Effector memory CD8-positive, alpha-beta T cell (primary cell): ENCODE results near the gene TNFSF4.
A peak's percentile ranks its signal among the peaks of the same experiment; 100 is the strongest.
"Not testable (repeated sequence)": the region's sequence is repeated elsewhere in the genome, so short reads cannot be mapped to it uniquely, and the experiment has no call there.

Experiments used
- ATAC-seq: fragments of 150-1000 bp; cut with Tn5 transposase; replicated peaks from 2 replicates; pipeline ENCODE4 v1.10.0; 2021; ENCODE audit warnings: mild to moderate bottlenecking, moderate library complexity
- DNase-seq, 3 experiments: peaks; one replicate each; pipeline ENCODE4 v3.0.0; 2021
- H3K27ac Mint-ChIP-seq, 2 donors: one replicate each; pipeline ENCODE4 v1.8.0; 2022; ENCODE audit warnings: mild to moderate bottlenecking in 2 of 2, mixed read lengths in 2 of 2, moderate library complexity in 2 of 2
- H3K27me3 Mint-ChIP-seq, 2 donors: one replicate each; pipeline ENCODE4 v1.8.0; 2022; ENCODE audit warnings: mixed read lengths in 2 of 2
- H3K36me3 Mint-ChIP-seq: one replicate; pipeline ENCODE4 v1.8.0; 2022; ENCODE audit warnings: mild to moderate bottlenecking, moderate library complexity, mixed read lengths; ENCODE audit not compliant: insufficient read depth
- H3K4me1 Mint-ChIP-seq, 2 donors: one replicate each; pipeline ENCODE4 v1.8.0; 2022; ENCODE audit warnings: low read depth in 2 of 2, mixed read lengths in 2 of 2
- H3K4me3 Mint-ChIP-seq, 2 donors: one replicate each; pipeline ENCODE4 v1.8.0; 2022; ENCODE audit warnings: mild to moderate bottlenecking in 2 of 2, mixed read lengths in 2 of 2, moderate library complexity in 2 of 2
- H3K9me3 Mint-ChIP-seq, 2 donors: one replicate each; pipeline ENCODE4 v1.8.0; 2022; ENCODE audit warnings: mixed read lengths in 2 of 2
- total RNA-seq, 9 experiments: gene quantifications; one replicate each; lab custom pipeline; 2026; lab: John Stamatoyannopoulos, UW

Gene TNFSF4, protein sequence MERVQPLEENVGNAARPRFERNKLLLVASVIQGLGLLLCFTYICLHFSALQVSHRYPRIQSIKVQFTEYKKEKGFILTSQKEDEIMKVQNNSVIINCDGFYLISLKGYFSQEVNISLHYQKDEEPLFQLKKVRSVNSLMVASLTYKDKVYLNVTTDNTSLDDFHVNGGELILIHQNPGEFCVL
- total RNA-seq: 0.92 to 11.8 (median 4.5) reads per million in 9 experiments

DNA sequence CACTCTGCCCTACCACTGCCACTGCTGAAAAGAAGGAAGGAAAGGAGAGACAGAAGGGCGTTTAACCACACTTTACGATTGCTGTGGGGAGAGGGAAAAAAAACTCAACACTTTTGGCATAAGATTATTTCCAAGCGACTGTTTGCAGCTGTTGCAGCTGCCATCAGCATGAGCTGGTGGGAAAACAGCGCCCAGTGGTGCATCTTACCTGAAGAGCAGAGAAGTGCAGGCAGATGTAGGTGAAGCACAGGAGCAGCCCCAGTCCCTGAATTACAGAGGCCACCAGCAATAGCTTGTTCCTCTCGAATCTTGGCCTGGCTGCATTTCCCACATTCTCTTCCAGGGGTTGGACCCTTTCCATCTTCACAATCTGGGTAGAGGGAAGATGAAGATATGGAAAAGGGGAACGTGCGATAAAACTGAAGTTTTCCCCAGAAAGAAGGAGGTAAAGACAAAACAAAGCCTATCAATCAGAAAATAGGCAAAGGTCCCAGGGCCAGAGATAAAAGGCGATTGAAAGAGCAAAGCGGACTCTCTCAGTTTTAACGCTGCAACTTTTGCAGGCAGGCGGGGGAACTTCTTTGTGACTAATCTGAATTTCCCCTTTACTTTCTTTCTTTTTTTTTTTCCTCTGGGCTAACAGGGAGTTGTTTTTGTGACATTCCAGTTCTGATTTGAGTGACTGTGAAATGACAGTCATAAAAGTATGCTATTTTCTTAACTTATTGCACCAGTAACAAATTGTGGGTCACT lies at the start of gene TNFSF4:
TNFSF4 (minus strand) TSS at position 516 of the 753 bp plus-strand sequence; CDS start at position 361, 155 bp downstream.
- no peak for DNase-seq
- peak within 1 kb of the TSS; percentile 91 to 93 for H3K27ac Mint-ChIP-seq
- no peaks in the 10 kb centered on the region for H3K36me3 Mint-ChIP-seq
- H3K4me1 Mint-ChIP-seq: peaks cover 28 to 51% of the 10 kb centered on the region in 2 donors
- no peaks in the 10 kb centered on the region for H3K27me3 Mint-ChIP-seq
- H3K9me3 Mint-ChIP-seq: no peaks in the 10 kb centered on the region
- peak within 1 kb of the TSS; percentile 49 to 76 for H3K4me3 Mint-ChIP-seq
- ATAC-seq: no peak

DNA sequence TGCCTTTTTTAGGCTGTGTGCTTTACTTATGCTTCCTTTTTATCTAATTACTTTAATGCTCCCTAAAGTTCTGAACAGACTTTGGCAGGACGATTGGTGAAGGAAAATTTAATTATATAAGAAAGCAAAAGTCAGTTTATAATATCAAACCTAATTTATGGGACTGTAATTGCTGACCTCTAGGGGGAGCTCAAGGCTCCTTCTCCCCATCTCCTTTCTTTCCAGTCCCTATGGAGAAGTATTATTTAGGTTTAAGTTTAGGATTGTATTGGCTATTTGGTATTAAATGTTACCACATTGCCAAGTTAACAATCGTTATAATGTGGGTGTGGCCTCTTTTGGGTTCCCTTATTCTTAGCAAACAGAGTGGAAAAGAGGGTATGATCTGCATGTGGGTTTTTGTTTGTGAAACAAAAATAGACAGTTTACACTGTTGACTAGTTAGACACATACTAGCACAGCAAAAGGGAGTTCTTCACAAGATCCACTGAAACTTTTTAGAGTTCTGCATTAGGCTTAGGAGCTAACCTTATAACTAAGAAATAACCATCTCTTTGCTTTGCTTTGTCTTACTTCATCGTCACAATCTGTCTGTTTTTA lies 48.2 kb upstream of the TNFSF4 start:
- DNase-seq (no peak), ATAC-seq (no peak)
- peaks cover 2 to 8% of the 10 kb centered on the region in 2 donors for H3K4me1 Mint-ChIP-seq
- H3K27ac Mint-ChIP-seq: no peak overlapping the region
- H3K9me3 Mint-ChIP-seq: peaks cover 5 to 9% of the 10 kb centered on the region in 2 donors
- H3K36me3 Mint-ChIP-seq: no peaks in the 10 kb centered on the region
- H3K27me3 Mint-ChIP-seq: no peaks in the 10 kb centered on the region
- H3K4me3 Mint-ChIP-seq: no peak overlapping the region

DNA sequence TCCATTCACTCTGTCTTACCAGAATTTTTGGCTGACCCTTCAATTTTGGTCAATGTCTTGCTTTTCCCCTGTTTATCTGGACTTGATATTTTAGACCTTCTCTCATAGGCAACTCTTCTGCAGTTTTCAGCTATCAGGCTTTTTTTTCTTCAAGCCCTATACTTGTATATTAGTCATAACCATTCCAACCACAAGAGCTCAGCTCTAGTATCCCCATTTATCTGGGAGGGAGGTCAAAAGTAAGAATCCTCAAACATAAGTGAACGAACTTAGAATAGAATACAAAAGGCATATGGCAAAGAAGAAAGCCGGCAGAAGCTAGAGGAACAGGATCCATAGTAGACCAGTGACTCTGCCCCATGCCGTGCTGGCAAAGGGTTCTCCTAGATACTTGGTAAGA lies 45.9 kb upstream of the TNFSF4 start:
- no peak for ATAC-seq
- H3K4me3 Mint-ChIP-seq: no peak overlapping the region
- no peaks in the 10 kb centered on the region for H3K27me3 Mint-ChIP-seq
- H3K4me1 Mint-ChIP-seq: peaks cover 5 to 11% of the 10 kb centered on the region in 2 donors
- no peak overlapping the region for H3K27ac Mint-ChIP-seq
- no peaks in the 10 kb centered on the region for H3K36me3 Mint-ChIP-seq
- H3K9me3 Mint-ChIP-seq: no peaks in the 10 kb centered on the region
- DNase-seq: no peak

DNA sequence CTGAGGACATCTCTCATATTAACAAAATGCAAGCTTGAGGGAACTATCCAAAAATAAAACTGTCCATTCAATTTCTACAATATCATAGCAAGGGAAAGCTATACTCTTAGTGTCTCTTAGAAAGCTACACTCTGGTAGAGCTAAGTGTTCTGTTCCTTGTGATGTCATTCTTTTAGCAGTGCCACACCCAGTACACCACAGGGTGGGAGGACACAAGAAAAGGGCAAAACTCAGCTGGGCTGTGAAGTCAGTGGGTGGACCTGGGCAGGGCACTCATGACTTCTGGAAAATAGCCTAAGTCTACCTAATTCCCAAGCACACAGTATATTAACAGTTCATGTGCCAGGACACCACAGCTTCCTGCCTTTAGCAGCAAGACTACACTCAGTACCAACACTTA lies 42.2 kb upstream of the TNFSF4 start:
- Mint-ChIP-seq H3K27ac (no peak overlapping the region), H3K27me3 (no peaks in the 10 kb centered on the region), H3K4me3 (no peak overlapping the region), H3K36me3 (no peaks in the 10 kb centered on the region), H3K4me1 (peaks cover 2 to 5% of the 10 kb centered on the region in 2 donors), H3K9me3 (no peaks in the 10 kb centered on the region)
- DNase-seq (no peak), ATAC-seq (no peak)

DNA sequence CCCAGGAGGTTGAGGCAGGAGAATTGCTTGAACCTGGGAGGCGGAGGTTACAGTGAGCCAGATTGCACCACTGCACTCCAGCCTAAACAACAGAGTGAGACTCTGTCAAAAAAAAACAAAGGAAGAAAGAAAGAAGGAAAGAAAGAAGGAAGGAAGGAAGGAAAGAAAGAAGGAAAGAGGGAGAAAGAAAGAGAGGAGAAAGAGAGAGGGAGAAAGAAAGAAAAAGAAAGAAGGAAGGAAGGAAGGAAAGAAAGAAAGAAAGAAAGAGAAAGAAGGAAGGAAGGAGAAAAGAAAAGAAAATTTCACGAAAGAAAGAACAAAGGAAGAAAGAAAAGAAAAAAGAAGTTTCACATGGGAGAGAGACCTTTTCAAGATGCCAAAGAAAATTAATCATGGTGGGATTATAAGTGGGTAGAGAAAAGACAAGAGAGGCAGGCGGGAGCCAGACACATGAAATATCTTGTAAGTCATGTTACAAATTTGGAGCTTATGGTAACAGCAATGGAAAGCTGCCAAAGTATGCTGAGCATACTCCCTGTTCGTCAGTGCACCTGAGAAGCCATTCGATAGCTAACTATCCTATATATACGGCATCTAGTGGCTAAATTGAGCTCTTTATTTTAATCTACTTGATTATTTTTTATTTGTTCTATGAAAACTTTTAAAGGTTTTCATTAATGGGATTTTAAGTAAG lies 41.3 kb upstream of the TNFSF4 start:
- no peaks in the 10 kb centered on the region for H3K27me3 Mint-ChIP-seq
- no peaks in the 10 kb centered on the region for H3K36me3 Mint-ChIP-seq
- H3K4me3 Mint-ChIP-seq: no peak overlapping the region
- DNase-seq: no peak
- peaks cover 2 to 5% of the 10 kb centered on the region in 2 donors for H3K4me1 Mint-ChIP-seq
- ATAC-seq: no peak
- no peak overlapping the region for H3K27ac Mint-ChIP-seq
- H3K9me3 Mint-ChIP-seq: peaks cover 4 to 6% of the 10 kb centered on the region in 2 donors

DNA sequence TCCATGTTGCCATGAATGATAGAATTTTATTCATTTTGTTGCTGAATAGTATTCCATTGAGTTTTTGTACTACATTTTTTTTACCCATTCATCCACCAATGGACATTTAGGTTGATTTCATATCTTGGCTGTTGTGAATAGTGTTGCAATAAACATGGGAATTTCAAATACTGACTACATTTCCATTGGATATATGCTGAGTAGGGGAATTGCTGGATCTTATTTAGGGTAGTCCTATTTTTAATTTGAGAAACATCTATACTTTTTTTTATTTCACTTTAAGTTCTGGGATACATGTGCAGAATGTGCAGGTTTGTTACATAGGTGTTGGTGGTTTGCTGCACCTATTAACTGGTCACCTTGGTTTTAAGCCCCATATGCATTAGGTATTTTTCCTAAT lies 38.8 kb upstream of the TNFSF4 start:
- Mint-ChIP-seq H3K4me1 (peaks cover 2 to 5% of the 10 kb centered on the region in 2 donors), H3K27me3 (no peaks in the 10 kb centered on the region), H3K9me3 (peaks cover 8 to 21% of the 10 kb centered on the region in 2 donors), H3K27ac (no peak overlapping the region), H3K36me3 (no peaks in the 10 kb centered on the region), H3K4me3 (no peak overlapping the region)
- ATAC-seq: no peak
- no peak for DNase-seq

DNA sequence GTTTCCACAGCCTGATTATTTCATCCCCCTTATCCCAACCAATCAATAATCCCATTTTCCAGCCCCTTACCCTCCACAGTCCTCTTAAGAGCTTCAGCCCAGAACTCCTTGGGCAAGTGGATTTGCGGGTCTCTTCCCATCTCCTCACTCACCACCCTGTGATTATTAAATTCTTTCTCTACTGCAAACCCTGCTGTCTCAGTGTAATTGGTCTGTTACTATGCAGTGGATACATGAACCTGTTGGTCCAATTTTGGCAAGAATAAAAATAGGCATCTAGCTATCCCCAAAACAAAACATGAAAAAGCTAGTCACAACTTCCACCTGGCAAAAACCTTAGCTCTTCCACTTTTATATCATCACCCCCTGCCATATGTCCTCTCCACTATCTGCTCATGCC lies 36.2 kb upstream of the TNFSF4 start:
- ATAC-seq (no peak), DNase-seq (no peak)
- Mint-ChIP-seq H3K36me3 (no peaks in the 10 kb centered on the region), H3K27me3 (no peaks in the 10 kb centered on the region), H3K9me3 (peaks cover 8 to 21% of the 10 kb centered on the region in 2 donors), H3K4me1 (no peaks in the 10 kb centered on the region), H3K27ac (no peak overlapping the region), H3K4me3 (no peak overlapping the region)

DNA sequence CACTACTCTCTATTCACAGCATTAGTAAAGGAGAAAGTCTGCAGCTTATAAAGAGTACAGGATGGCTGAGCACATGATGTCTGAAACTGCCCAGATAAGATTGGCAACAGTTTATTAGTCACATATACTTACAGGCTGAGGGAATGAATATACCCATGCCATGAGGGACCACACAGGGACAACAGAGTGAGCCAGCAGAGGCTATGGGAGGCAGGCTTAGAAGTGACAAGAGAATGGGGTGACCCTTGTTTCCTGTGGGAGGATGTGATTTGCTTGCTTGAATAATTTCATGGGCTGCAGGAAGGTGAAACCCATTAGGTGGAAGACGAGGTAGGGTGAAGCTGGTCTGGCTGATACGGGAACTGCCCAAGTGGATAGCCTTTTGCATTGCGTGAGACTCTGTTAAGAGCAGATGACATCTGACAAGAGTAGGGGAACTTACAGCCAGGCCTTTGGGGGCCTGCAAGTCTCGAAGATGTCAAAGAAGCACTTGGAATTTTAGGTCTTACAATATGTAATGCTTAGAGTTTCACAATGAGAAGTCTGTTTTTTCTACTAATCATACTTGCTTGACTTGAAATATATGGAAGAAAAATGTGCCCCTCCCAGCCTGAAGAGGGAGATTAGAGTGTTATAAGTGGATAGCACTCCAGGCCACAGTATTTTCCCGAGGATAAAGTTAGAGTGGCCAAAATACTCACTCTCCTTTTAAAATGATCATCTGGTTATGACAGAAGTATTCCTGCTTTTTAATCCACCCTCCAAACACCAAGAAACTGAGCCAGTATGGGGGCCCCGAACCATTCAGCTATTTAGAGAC lies 34.6 kb upstream of the TNFSF4 start:
- peaks cover 8 to 21% of the 10 kb centered on the region in 2 donors for H3K9me3 Mint-ChIP-seq
- no peak overlapping the region for H3K4me3 Mint-ChIP-seq
- DNase-seq (no peak), ATAC-seq (no peak)
- no peak overlapping the region for H3K27ac Mint-ChIP-seq
- no peaks in the 10 kb centered on the region for H3K4me1 Mint-ChIP-seq
- no peaks in the 10 kb centered on the region for H3K27me3 Mint-ChIP-seq
- no peaks in the 10 kb centered on the region for H3K36me3 Mint-ChIP-seq

DNA sequence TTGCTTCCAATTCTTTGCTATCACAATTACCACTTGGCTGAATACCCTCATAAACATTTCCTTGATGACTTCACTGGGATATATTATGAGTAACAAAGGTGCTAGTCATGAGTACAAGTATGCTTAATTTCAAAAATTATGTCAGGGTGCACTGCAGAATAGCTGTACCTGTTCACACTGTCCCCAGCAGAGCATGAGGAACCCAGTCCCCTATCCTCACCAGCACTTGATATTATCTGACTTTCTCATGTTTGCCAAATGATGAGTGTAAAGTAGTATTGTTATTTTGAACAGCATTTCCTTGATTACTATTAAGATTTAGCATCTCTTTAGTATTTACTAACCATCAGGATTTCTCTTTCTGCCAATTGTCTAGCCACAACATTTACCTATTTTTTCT lies 33.5 kb upstream of the TNFSF4 start:
- Mint-ChIP-seq H3K9me3 (peaks cover 8 to 21% of the 10 kb centered on the region in 2 donors), H3K36me3 (no peaks in the 10 kb centered on the region), H3K4me1 (no peaks in the 10 kb centered on the region), H3K27ac (no peak overlapping the region), H3K27me3 (no peaks in the 10 kb centered on the region), H3K4me3 (no peak overlapping the region)
- DNase-seq (no peak), ATAC-seq (no peak)

DNA sequence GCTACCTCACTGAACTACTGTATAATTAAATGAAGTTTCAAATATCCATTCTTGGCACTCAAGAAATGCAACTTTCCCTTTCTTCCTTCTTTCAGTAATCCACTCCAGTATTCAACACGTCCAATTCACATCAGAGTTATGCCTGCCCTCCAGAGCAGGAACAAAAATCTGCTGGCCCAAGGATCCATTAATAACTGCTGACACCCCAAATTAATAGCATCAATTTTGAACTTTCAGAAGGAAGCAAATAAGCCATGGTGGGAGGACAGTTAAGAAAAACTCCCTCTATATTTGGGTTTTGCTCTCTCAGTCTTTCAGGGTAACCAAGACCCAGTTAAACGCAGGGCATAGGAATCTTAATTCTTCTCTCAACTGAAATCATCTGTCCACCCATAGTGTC lies 31.9 kb upstream of the TNFSF4 start:
- H3K36me3 Mint-ChIP-seq: no peaks in the 10 kb centered on the region

DNA sequence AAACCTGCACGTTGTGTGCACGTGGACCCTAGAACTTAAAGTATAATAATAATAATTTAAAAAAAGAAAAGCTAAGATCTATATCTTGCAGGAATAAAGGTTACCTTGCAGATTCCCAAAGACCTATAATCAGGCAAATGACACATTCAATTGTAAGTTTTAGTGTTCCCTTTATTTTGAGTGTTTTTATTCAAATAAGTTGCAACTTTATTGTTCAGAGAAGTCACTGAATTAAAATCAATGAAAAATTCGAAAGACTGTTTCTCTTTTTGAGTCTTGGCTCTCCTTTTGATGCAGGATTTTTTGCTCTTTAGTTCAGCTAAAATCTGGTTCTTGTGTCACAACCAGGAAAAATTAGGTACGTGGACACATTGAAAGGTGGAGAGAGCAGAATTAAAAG lies 27.8 kb upstream of the TNFSF4 start:
- peaks cover 1 to 7% of the 10 kb centered on the region in 2 donors for H3K9me3 Mint-ChIP-seq
- H3K27ac Mint-ChIP-seq: no peak overlapping the region
- no peaks in the 10 kb centered on the region for H3K36me3 Mint-ChIP-seq
- H3K27me3 Mint-ChIP-seq: no peaks in the 10 kb centered on the region
- H3K4me3 Mint-ChIP-seq: no peak overlapping the region
- DNase-seq (no peak), ATAC-seq (no peak)
- peaks cover 0 to 1% of the 10 kb centered on the region in 2 donors for H3K4me1 Mint-ChIP-seq

More for the DNA sequence above, 31.9 kb upstream of the TNFSF4 start:
- Mint-ChIP-seq H3K4me1 (no peaks in the 10 kb centered on the region), H3K9me3 (peaks cover 8 to 21% of the 10 kb centered on the region in 2 donors), H3K4me3 (no peak overlapping the region), H3K27me3 (no peaks in the 10 kb centered on the region), H3K27ac (no peak overlapping the region)
- no peak for DNase-seq
- ATAC-seq: no peak

DNA sequence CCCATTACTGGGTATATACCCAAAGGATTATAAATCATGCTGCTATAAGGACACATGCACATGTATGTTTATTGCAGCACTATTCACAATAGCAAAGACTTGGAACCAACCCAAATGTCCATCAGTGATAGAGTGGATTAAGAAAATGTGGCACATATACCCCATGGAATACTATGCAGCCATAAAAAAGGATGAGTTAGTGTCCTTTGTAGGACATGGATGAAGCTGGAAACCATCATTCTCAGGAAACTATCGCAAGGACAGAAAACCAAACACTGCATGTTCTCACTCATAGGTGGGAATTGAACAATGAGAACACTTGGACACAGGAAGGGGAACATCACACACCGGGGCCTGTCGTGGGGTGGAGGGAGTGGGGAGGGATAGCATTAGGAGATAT lies 27.3 kb upstream of the TNFSF4 start:
- DNase-seq, H3K36me3 Mint-ChIP-seq, ATAC-seq, H3K27me3 Mint-ChIP-seq, H3K9me3 Mint-ChIP-seq, H3K27ac Mint-ChIP-seq, H3K4me1 Mint-ChIP-seq, H3K4me3 Mint-ChIP-seq: not testable (repeated sequence)

DNA sequence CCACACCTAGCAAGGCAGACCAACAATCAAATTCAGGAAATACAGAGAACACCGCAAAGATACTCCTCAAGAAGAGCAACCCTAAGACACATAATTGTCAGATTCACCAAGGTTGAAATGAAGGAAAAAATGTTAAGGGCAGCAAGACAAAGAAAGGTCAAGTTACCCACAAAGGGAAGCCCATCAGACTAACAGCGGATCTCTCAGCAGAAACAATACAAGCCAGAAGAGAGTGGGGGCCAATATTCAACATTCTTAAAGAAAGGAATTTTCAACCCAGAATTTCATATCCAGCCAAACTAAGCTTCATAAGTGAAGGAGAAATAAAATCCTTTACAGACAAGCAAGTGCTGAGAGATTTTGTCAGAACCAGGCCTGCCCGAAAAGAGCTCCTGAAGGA lies 21.9 kb upstream of the TNFSF4 start:
- H3K36me3 Mint-ChIP-seq, DNase-seq, H3K4me3 Mint-ChIP-seq, ATAC-seq, H3K27me3 Mint-ChIP-seq, H3K4me1 Mint-ChIP-seq, H3K9me3 Mint-ChIP-seq: not testable (repeated sequence)
- peak overlapping the region in 1 of 2 donors; percentile 18 for H3K27ac Mint-ChIP-seq
